Astrocyte of the spinal cord (primary cell): ENCODE data around the gene TTC28.
A peak's percentile ranks its signal among the peaks of the same experiment; 100 is the strongest.

Experiments used
- DNase-seq: peaks from one replicate; pipeline ENCODE4 v3.0.0; 2011; ENCODE audit warnings: low read depth, low spot score
- H3K4me3 ChIP-seq: 2 replicates; pipeline ENCODE4 v1.5.1; 2011; ENCODE audit warnings: low read depth, mild to moderate bottlenecking, low read length, moderate library complexity
- CTCF ChIP-seq: IDR thresholded peaks from 2 replicates; pipeline ENCODE4 v1.5.1; 2012; ENCODE audit warnings: low read depth, mild to moderate bottlenecking, low read length, inconsistent platforms
- in situ Hi-C: cut with HindIII; loops from 2 replicates; pipeline ENCODE4 v1.10.0; 2017; ENCODE audit warnings: low sequenced_read_pairs

TTC28 gene

GRCh38 chr22:28344918-28345703 lies 334.5 kb downstream of the TTC28 start:
- H3K4me3 ChIP-seq = no peak overlapping the region
- no peak for DNase-seq
- TF ChIP-seq CTCF = no peak
- in situ Hi-C loops = no loop called here

GRCh38 chr22:28341001-28341400 lies 338.6 kb downstream of the TTC28 start:
- TF ChIP-seq CTCF = no peak
- in situ Hi-C loops = no loop called here
- DNase-seq = peak; percentile 16
- no peak overlapping the region for H3K4me3 ChIP-seq

GRCh38 chr22:28333088-28333487 lies 346.6 kb downstream of the TTC28 start:
- in situ Hi-C loops = no loop called here
- no peak overlapping the region for H3K4me3 ChIP-seq
- DNase-seq = no peak
- TF ChIP-seq CTCF = no peak

- in situ Hi-C loops = no loop called here
- TF ChIP-seq CTCF = no peak
- no peak overlapping the region for H3K4me3 ChIP-seq
- peak; percentile 9 for DNase-seq
Observed at GRCh38 chr22:28332410-28332809, 347.2 kb downstream of the TTC28 start.

GRCh38 chr22:28331695-28332094 lies 347.9 kb downstream of the TTC28 start:
- H3K4me3 ChIP-seq = no peak overlapping the region
- DNase-seq = no peak
- no peak for TF ChIP-seq CTCF
- in situ Hi-C loops = no loop called here

- no peak for DNase-seq
- in situ Hi-C loops = no loop called here
- no peak for TF ChIP-seq CTCF
- no peak overlapping the region for H3K4me3 ChIP-seq
Observed at GRCh38 chr22:28329186-28330073, 350.2 kb downstream of the TTC28 start.
